Esophagus squamous epithelium (tissue), 4 donors: Measurements from ENCODE around the gene SSBP1.

ENCODE experiments used
- CTCF ChIP-seq, 6 experiments: fragments of 450-650 bp in 4 of 6; fragments of 200-600 bp in 2 of 6; sonication (generic) in 2 of 6; IDR thresholded peaks; one replicate each; pipeline ENCODE4 v1.5.1; 2016 to 2019; ENCODE audit warnings: antibody characterized with exemption in 6 of 6, mild to moderate bottlenecking in 4 of 6, moderate library complexity in 4 of 6
- POLR2A ChIP-seq, 4 donors: fragments of 450-650 bp; IDR thresholded peaks; one replicate each; pipeline ENCODE4 v1.6.1; 2017; ENCODE audit warnings: antibody characterized with exemption in 4 of 4, mild to moderate bottlenecking in 4 of 4, moderate library complexity in 3 of 4

- TF ChIP-seq CTCF (IDR thresholded peaks at IDR 0.05) (no peak), POLR2A (IDR thresholded peaks at IDR 0.05) (no peak)
Observed at GRCh38 chr7:141712603-141713255, 25.4 kb upstream of the SSBP1 start.
